ENCODE results near the gene ANO4. TPM values are rescaled to one million over a fixed set of nuclear protein-coding genes. Genes with fewer than 3 reads are reported as not detected.

ANO4 gene
- total RNA-seq, 1 experiment from 2014 or later = 1.7 TPM

- DNase-seq (ENCODE audit: low spot score) = no peak
These were observed 247.6 kb downstream of the ANO4 start for GRCh38 chr12:101042211-101042610.

DNA sequence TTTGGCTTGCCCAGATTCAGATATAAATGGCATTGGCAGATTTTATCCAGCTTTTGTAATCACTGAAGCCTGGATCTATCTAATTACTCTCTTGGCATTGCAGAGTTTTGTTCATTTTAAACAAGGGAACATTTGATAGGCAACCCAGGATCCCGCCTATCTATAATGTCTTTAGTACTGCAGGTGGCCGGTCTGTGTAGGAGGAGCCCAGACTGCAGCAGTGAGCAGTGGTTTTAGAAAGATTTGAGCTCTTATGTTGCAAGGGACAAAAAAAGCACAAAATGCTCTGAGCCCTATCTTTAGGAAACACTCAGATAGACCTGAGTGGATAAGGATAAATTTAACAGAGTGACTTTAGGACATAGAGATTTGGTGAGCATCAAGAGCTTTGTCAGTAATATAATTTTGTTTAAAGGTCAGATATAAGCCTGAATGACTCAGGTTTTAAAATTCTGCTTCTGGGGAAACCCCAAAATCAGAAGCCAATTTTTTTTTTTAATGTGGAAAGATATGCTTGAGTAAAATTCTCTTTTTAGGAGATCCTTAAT lies 250.0 kb downstream of the ANO4 start:
- DNase-seq (ENCODE audit: low spot score) = no peak

- no peak for DNase-seq (ENCODE audit: low spot score)
These were observed 251.2 kb downstream of the ANO4 start for GRCh38 chr12:101045486-101046464.

DNA sequence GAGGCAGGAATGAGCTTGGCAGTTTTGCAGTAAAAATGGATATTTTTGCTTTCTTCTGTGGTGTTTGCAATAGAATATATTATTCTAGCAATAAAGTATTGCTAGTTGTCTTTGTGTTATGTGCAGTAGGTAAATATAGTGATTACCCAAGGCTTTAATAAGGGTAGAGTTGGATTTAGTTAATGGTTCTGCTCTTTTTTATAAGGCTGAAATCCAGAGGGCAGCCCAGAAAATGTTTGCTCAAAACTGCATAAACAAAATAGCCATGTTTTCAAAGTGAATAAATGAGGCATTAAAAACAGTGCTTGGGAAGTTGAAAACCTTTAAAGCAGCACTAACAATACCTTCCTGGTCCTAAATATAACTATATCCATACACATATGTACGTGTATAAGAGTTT lies 253.1 kb downstream of the ANO4 start:
- no peak for DNase-seq (ENCODE audit: low spot score)

GRCh38 chr12:101050631-101051030 lies 256.1 kb downstream of the ANO4 start:
- DNase-seq (ENCODE audit: low spot score) = peak; percentile 16

DNA sequence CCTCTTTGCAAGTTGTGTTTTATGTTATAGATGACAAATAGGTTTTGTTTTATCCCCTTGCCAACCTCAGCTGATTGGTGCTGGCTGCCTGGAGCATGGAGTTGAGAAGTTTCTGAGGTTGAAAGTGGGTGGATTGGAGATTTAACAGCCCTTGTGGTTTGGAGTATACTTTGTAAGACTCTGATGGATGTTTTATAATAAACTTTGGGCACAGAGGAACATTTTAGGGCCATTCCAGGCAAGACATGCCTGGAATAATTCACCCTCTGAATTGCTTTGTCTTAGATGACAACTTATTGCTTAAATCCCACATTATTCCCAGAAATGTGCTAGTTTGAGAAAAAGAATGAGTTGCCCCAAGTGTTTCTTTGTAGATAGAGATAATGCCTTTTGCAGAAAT lies 256.6 kb downstream of the ANO4 start:
- peak; percentile 42 for DNase-seq (ENCODE audit: low spot score)

DNA sequence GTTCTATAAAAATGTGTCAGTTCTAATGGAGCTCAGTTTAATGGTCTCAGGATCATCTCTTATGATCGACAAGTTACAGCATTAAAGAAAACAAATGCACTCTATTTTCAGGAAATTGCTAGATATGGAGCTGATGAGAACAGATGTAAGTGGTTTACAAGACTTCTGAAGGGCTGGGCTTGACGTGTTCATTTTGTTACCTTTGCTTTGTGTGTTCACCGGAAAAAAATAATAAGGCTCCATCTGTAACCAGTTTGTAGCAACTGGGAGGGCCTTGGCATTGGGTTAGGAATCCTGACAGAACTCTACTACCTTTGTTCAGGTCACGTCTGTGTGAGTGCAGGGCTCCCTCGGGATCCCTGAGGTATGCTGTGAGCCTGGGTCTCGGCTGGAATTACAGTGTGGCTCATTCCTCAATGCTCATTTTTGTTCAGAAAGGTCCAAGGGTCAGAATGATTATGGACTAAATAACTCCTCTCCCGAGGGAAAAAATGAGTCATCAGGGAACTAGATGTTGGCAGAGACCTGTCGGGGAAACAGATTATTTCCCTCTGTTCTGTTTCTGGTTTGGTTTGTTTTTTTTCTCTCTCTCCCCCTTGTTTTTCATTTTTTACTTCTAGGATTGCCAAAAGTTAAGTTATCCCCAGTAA lies 257.4 kb downstream of the ANO4 start:
- DNase-seq (ENCODE audit: low spot score) = peak; percentile 91

- DNase-seq (ENCODE audit: low spot score) = no peak
These were observed 258.6 kb downstream of the ANO4 start for GRCh38 chr12:101053203-101053602.

DNA sequence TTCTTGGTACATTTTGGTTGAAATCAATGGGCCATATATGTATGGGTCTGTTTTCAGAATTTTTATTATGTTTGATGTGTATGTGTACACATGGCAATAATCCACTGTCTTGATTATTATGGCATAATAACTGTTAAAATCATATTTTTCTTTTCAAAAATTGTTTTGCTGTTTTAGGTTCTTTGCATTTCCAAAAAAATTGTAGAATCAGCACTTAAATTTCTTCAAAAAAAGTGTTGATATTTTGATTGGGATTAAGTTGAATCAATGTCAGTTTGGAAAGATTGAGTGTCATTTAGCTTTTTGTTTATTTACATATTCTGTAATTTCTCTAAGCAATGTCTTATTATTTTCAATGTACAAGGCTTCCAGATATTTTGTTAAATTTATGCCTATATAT lies 261.4 kb downstream of the ANO4 start:
- no peak for DNase-seq (ENCODE audit: low spot score)

- DNase-seq (ENCODE audit: low spot score) = peak; percentile 13
These were observed 267.9 kb downstream of the ANO4 start for GRCh38 chr12:101062508-101062907.

GRCh38 chr12:101064721-101065120 lies 270.1 kb downstream of the ANO4 start:
- no peak for DNase-seq (ENCODE audit: low spot score)

DNA sequence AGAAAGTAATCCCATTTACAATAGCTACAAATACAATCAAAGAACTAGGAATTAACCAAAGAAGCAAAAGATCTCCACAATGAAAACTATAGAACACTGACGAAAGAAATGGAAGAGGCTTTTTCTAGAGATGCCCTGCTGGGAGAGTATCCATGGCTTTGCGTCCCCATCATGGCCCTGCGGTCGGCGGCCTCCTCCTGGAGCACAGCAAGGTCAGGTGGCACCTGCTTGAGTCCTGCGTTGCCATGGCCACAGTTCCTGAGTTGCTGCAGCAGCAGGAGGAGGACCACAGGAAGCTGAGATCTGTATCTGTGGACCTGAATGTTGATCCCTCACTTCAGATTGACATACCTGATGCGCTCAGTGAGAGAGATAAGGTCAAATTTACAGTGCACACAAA lies 271.9 kb downstream of the ANO4 start:
- DNase-seq (ENCODE audit: low spot score) = no peak

GRCh38 chr12:101068402-101068801 lies 273.8 kb downstream of the ANO4 start:
- DNase-seq (ENCODE audit: low spot score) = no peak

DNA sequence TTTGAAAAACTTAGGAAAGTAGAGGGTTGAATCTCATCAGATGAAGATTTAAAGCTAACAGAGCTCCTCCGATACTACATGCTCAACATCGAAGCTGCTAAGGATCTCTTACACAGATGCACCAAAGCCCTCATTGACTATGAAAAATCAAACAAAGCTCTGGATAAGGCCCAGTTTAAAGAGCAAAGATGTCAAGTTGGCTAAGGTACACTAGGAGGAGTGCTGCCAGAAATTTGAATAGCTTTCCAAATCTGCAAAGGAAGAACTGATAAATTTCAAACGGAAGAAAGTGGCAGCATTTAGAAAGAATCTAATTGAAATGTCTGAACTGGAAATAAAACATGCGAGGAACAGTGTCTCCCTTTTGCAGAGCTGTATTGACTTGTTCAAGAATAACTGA lies 274.3 kb downstream of the ANO4 start:
- no peak for DNase-seq (ENCODE audit: low spot score)

- no peak for DNase-seq (ENCODE audit: low spot score)
These were observed 280.5 kb downstream of the ANO4 start for GRCh38 chr12:101074940-101075680.

GRCh38 chr12:101076921-101077320 lies 282.3 kb downstream of the ANO4 start:
- no peak for DNase-seq (ENCODE audit: low spot score)

DNA sequence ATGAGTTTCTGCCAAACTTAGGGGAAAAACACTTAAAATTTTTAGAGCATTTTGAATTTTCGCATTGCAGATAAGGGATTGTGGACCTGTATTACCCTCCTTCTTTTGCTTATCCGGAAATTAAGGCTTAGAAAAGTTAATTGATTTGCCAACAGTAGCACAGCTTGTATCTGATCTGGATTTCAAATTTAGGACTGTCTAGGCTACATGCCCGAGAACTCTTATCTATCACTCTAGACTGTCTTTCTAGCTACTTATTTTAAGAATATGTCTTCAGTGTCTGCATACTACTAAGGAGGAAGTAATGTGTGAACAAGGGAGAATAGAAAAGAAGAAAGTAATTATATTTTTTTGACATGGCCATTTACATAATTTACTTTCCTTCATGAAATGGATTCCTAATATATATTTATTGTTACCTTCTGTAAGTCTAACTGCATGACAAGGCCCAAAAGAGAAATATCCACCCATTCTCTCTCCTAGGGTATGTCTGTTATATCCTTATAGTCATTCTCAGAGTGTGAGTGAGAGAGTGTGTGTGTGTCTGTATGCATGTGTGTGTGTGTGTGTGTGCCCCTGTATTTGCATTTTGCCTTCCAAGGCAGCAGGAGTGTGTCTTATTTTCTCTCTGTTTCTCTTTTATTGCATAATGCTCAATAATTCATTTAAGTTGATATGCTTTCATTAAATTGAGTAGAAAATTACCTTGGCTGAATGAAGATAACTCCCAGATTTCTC lies 283.4 kb downstream of the ANO4 start:
- DNase-seq (ENCODE audit: low spot score) = no peak

DNA sequence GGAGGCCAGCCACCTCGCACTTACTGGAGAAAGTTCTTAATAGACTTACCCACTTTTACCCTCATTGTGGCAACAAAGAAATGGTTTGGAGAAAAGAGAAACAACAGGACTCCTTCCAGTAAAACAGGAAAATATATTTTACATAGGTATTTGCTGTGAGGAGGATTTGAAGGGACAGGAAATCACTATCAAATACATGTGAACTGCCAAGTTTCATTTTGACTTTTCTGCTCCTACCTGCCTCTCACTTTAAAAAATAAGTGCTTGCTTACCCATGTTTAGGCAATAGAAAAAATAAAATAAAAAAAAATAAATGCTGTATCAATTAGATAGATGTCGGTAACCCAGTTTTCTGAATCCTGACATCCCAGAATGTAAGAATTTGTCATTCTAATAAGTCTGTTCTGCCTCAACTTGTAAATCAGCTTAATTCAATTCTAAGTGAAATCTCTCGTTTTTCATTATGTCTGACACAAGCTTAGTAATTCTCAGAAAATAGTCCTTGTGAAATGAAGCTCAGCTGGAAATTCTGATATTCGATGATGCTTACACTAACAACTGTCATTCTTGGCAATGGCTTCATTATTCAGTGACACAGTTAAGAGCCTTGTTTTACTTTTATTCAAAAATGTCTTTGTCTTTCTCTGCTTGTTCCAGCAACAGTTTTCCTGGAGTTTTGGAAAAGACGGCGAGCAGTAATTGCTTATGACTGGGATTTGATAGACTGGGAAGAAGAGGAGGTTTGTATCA lies 284.1 kb downstream of the ANO4 start:
- no peak for DNase-seq (ENCODE audit: low spot score)

DNA sequence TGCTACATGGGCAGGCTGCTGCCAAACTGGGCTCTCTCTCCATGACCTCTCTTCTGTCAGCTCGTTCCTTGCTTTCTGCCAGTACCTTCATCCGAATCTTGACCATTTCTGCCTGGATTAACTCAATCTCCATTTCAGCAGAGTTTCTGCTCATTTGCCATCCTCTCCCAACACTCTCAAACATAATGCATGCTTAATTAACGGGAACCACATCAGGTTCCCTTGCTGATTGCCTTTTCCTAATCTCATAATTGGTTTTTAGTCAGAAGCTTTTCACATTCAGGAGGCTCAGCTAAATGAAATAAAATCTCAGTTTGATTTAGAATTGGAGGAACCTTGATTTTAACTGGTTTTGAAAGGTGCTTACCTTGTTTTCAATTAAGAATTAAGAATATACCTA lies 288.1 kb downstream of the ANO4 start:
- no peak for DNase-seq (ENCODE audit: low spot score)

- DNase-seq (ENCODE audit: low spot score) = peak; percentile 14
These were observed 292.0 kb downstream of the ANO4 start for GRCh38 chr12:101086490-101087135.

Measured in H4 (cell line).